Activated CD4-positive, alpha-beta T cell treated with anti-CD3 and anti-CD28 coated beads, Interleukin-2, amount 10 ng/mL, durations not matched to agents 7 days and 5 days (primary cell): ENCODE results near the gene HSD17B4. TPM values are rescaled to one million over a fixed set of nuclear protein-coding genes. Genes with fewer than 3 reads are reported as not detected.
A peak's percentile ranks its signal among the peaks of the same experiment; 100 is the strongest.
"Not testable (repeated sequence)": the region's sequence is repeated elsewhere in the genome, so short reads cannot be mapped to it uniquely, and the experiment has no call there.

ENCODE experiments used
- CTCF ChIA-PET: fragments of 350-600 bp; sonication (Branson Sonifier 250); formaldehyde crosslinking; loops from one replicate; lab custom pipeline; 2021; ENCODE audit warnings: antibody characterized with exemption; lab: Charles Lee
- POLR2A ChIA-PET: fragments of 350-600 bp; sonication (Branson Sonifier 250); formaldehyde crosslinking; loops from one replicate; lab custom pipeline; 2021; ENCODE audit warnings: antibody characterized with exemption; lab: Charles Lee
- DNase-seq: peaks from one replicate; pipeline ENCODE4 v3.0.0-alpha.2; 2020
- H3K27ac Mint-ChIP-seq: one replicate; pipeline ENCODE4 v1.8.0; 2021; ENCODE audit warnings: mild to moderate bottlenecking, moderate library complexity, mixed read lengths
- H3K27me3 Mint-ChIP-seq: one replicate; pipeline ENCODE4 v1.8.0; 2021; ENCODE audit warnings: mixed read lengths
- H3K36me3 Mint-ChIP-seq: one replicate; pipeline ENCODE4 v1.8.0; 2021; ENCODE audit warnings: low read depth, mixed read lengths
- H3K4me1 Mint-ChIP-seq: one replicate; pipeline ENCODE4 v1.8.0; 2021; ENCODE audit warnings: mixed read lengths
- H3K4me3 Mint-ChIP-seq: one replicate; pipeline ENCODE4 v1.8.0; 2021; ENCODE audit warnings: mild to moderate bottlenecking, moderate library complexity, mixed read lengths
- H3K9me3 Mint-ChIP-seq: one replicate; pipeline ENCODE4 v1.8.0; 2021; ENCODE audit warnings: mixed read lengths
- total RNA-seq, 2 experiments: library from RNA; stranded (reverse); gene quantifications; one replicate each; pipeline ENCODE4 v1.2.3, GENCODE V29; 2021

The HSD17B4 gene
- total RNA-seq, 2 experiments from 2014 or later = 56.0 to 62.4 TPM

DNA sequence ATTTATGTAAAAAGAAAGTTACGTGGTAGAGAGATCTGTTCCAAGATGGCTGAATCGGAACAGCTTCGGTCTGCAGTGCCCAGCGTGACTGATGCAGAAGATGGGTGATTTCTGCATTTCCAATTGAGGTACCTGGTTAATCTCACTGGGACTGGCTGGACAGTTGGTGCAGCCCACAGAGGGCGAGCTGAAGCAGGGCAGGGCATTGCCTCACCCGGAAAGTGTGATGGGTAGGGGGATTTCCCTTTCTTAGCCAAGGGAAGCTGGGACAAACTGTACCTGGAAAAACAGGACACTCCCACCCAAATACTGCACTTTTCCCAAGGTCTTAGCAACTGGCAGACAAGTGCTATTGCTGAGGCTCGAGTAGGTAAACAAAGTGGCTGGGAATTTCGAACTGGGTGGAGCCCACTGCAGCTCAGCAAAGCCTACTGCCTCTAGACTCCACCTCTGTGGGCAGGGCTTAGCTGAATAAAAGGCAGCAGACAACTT, 13.1 kb upstream of the HSD17B4 start:
- Mint-ChIP-seq H3K9me3 (no peaks in the 10 kb centered on the region), H3K4me1 (peaks cover 12% of the 10 kb centered on the region), H3K4me3 (peak overlapping the region; percentile 44), H3K36me3 (no peaks in the 10 kb centered on the region), H3K27me3 (peaks cover 37% of the 10 kb centered on the region), H3K27ac (no peak overlapping the region)
- no peak for DNase-seq
- ChIA-PET CTCF (interaction anchor here (1.1 to 2.7 kb wide), 2 partner anchors 9 to 451 kb away, joined by 4 to 7 read pairs; partner anchors contain the start of gene DTWD2), POLR2A (no interaction called here)

DNA sequence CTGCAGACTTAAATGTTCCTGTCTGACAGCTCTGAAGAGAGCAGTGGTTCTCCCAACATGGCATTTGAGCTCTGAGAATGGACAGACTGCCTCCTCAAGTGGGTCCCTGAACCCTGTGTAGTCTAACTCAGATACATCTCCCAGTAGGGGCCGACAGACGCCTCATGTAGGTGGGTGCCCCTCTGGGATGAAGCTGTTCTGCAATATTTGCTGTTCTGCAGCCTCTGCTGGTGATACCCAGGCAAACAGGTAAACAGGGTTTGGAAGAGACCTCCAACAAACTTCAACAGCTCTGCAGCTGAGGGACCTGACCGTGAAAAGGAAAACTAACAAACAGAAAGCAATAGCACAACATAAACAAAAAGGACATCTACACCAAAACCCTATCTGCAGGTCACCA, 12.7 kb upstream of the HSD17B4 start:
- CTCF ChIA-PET = interaction anchor here (1.1 to 2.7 kb wide), 2 partner anchors 9 to 452 kb away, joined by 4 to 7 read pairs; partner anchors contain the start of gene DTWD2
- DNase-seq, H3K9me3 Mint-ChIP-seq, POLR2A ChIA-PET, H3K4me3 Mint-ChIP-seq, H3K27ac Mint-ChIP-seq, H3K4me1 Mint-ChIP-seq, H3K36me3 Mint-ChIP-seq: not testable (repeated sequence)
- peaks cover 37% of the 10 kb centered on the region for H3K27me3 Mint-ChIP-seq

DNA sequence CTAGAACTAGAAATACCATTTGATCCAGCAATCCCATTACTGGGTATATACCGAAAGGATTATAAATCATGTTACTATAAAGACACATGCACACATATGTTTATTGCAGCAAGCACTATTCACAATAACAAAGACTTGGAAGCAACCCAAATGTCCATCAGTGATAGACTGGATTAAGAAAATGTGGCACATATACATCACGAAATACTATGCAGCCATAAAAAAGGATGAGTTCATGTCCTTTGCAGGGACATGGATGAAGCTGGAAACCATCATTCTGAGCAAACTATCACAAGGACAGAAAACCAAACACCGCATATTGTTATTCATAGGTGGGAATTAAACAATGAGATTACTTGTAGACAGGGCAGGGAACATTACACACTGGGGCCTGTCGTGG, 7.7 kb upstream of the HSD17B4 start:
- CTCF ChIA-PET, H3K9me3 Mint-ChIP-seq, DNase-seq, H3K4me1 Mint-ChIP-seq, H3K36me3 Mint-ChIP-seq, H3K4me3 Mint-ChIP-seq, POLR2A ChIA-PET, H3K27ac Mint-ChIP-seq: not testable (repeated sequence)
- peaks cover 26% of the 10 kb centered on the region for H3K27me3 Mint-ChIP-seq

DNA sequence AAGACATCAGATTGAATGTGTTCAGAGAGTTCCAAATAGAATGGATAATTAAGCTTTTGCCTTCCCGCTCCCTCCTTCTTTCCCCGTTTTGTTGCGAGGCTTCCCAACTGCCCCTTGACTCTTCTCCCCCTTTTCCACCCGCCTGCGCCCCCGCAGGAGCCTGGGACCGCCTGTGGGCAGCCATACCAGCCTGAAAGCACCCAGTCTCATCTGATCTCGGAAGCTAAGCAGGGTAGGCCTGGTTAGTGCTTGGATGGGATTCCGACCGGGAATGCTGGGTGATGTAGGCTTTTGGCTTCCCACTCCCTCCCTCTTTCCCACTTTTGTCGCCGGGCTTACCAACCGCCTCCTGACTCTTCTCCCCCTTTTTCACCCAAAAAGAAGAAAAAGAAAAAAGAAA, 6.8 kb upstream of the HSD17B4 start:
- POLR2A ChIA-PET = no interaction called here
- Mint-ChIP-seq H3K36me3 (no peaks in the 10 kb centered on the region), H3K27me3 (peaks cover 23% of the 10 kb centered on the region), H3K4me3 (no peak overlapping the region), H3K9me3 (peaks cover 2% of the 10 kb centered on the region), H3K4me1 (no peaks in the 10 kb centered on the region), H3K27ac (no peak overlapping the region)
- CTCF ChIA-PET = no interaction called here
- no peak for DNase-seq

DNA sequence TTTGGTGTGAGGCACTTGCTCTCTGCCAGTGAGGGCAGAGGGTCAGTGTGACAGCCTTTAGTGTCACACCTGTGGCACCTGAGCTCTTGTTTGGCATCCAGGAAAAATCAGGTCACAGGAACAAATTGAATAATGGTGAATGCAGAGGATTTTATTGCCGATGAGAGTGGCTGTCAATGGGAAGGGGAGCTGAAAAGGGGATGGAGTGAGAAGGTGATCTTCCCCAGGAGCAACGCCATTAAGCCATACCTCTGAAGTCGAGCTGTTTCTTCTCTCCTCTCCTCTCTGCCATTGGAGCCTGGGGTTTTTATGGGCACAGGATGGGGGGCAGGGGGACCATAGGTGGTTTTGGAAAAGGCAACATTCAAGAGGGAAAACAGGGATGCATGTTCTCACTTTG, 2.4 kb upstream of the HSD17B4 start:
- POLR2A ChIA-PET = no interaction called here
- Mint-ChIP-seq H3K36me3 (peaks cover 2% of the 10 kb centered on the region), H3K27ac (no peak overlapping the region), H3K4me1 (peaks cover 22% of the 10 kb centered on the region), H3K4me3 (no peak overlapping the region), H3K9me3 (peaks cover 5% of the 10 kb centered on the region), H3K27me3 (peaks cover 4% of the 10 kb centered on the region)
- no peak for DNase-seq
- CTCF ChIA-PET = no interaction called here

DNA sequence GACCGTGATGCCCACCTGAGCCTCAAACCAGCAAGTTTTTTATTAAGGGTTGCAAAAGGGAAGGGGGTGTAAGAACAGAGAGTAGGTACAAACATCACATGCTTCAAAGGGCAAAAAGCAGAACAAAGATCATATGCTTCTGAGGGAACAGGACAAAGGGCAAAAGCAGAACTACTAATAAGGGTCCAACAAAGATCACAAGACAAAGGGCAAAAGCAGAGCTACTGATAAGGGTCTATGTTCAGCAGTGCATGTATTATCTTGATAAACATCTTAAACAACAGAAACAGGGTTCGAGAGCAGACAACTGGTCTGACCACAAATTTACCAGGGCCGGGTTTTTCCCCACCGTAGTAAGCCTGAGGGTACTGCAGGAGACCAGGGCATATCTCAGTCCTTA, 1.7 kb upstream of the HSD17B4 start:
- peaks cover 22% of the 10 kb centered on the region for H3K4me1 Mint-ChIP-seq
- DNase-seq, H3K4me3 Mint-ChIP-seq, POLR2A ChIA-PET, H3K9me3 Mint-ChIP-seq, H3K36me3 Mint-ChIP-seq, H3K27me3 Mint-ChIP-seq, H3K27ac Mint-ChIP-seq: not testable (repeated sequence)
- CTCF ChIA-PET = interaction anchor here (2.4 kb wide), 1 partner anchor 463 kb away, joined by 9 read pairs; the partner anchor contains the start of gene DTWD2

DNA sequence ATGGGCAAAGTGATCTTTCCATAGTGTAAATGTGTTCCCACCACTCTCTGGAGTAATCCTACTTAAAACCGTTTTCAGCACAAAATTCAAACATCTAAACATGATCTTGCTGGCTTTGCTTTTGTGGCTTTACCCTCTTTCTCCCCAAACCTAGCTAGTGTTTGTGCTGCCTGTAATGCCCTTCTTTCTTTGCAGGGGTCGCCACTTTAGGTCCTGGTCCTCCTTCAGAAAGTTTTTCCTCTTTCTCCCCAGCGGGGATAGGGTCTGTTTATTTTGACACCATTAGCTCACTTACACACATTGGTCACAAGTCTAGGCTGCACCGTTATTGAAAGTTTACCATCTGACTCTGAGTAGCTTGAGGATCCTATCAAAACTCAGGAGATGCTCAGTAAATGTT, 736 bp upstream of the HSD17B4 start:
- H3K4me1 Mint-ChIP-seq = peaks cover 22% of the 10 kb centered on the region

DNA sequence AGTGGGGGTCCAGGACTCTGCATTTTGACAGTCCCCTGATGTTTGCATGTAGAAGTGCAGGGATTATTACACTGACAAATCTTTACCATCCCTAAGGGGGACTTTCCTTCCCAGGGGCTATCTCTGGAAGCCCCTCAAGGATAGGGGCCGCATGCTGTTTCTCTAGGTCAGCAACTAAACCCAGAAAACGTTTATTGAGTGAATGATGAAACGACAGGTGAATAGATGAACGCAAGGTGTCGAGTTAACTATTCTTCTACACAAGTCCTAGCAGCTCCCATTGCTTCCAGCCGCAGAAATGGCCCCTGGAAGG, 281 bp upstream of the HSD17B4 start:
- DNase-seq = no peak
- H3K4me1 Mint-ChIP-seq = peaks cover 22% of the 10 kb centered on the region
- peak overlapping the region; percentile 92 for H3K4me3 Mint-ChIP-seq
- CTCF ChIA-PET = interaction anchor here (1.7 to 2.6 kb wide), 3 partner anchors 10 to 464 kb away, joined by 5 to 9 read pairs (median 7); partner anchors contain the start of gene DTWD2
- no peaks in the 10 kb centered on the region for H3K27me3 Mint-ChIP-seq
- POLR2A ChIA-PET = no interaction called here
- H3K36me3 Mint-ChIP-seq = peaks cover 6% of the 10 kb centered on the region
- peak overlapping the region; percentile 87 for H3K27ac Mint-ChIP-seq
- peaks cover 5% of the 10 kb centered on the region for H3K9me3 Mint-ChIP-seq

More for the DNA sequence above, 736 bp upstream of the HSD17B4 start:
- ChIA-PET CTCF (interaction anchor here (1.7 to 2.6 kb wide), 3 partner anchors 11 to 463 kb away, joined by 5 to 9 read pairs (median 7); partner anchors contain the start of gene DTWD2), POLR2A (no interaction called here)
- no peak for DNase-seq
- H3K9me3 Mint-ChIP-seq = peaks cover 5% of the 10 kb centered on the region
- no peaks in the 10 kb centered on the region for H3K27me3 Mint-ChIP-seq
- peaks cover 2% of the 10 kb centered on the region for H3K36me3 Mint-ChIP-seq
- no peak overlapping the region for H3K27ac Mint-ChIP-seq
- peak overlapping the region; percentile 92 for H3K4me3 Mint-ChIP-seq

DNA sequence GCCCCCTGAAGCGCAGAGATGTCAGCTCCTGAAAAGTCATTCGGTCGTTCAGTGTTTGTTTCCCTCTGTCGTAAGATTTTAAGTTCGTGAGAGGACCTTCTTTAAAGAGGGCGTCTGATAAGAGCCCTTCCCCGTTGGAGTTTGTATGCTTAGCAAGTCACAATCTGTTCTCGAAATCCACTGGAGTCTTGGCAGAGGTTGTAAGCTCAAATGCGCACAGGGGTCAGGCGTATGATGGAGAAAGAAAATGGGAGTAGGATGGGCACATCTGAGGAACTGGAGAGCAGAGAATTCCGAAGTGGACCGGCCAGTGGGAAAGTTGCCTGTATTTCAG, 710 bp downstream of the HSD17B4 start:
- Mint-ChIP-seq H3K4me3 (peak overlapping the region; percentile 92), H3K36me3 (peaks cover 11% of the 10 kb centered on the region), H3K27ac (peak overlapping the region; percentile 87), H3K9me3 (peaks cover 5% of the 10 kb centered on the region), H3K4me1 (peaks cover 24% of the 10 kb centered on the region), H3K27me3 (no peaks in the 10 kb centered on the region)
- no peak for DNase-seq
- ChIA-PET CTCF (interaction anchor here (1.7 to 2.6 kb wide), 3 partner anchors 9 to 465 kb away, joined by 5 to 9 read pairs (median 7); partner anchors contain the start of gene DTWD2), POLR2A (no interaction called here)

DNA sequence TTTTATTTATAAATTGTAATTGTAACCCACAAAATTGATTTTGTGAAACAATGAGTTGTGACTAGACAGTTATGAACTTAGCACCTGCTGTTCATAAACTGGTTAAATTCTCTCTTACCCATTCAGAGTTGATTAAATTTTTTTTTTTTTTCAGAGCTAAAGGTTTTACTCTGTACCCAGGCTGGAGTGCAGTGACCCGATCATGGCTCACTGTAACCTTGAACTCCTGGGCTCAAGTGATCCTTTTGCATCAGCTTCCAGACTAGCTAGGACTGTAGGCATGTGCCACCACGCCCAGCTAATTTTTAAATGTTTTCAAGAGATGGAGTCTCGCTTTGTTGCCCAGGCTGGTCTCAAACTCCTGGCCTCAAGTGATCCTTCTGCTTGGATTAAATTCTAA, 1.9 kb downstream of the HSD17B4 start:
- H3K36me3 Mint-ChIP-seq = peaks cover 13% of the 10 kb centered on the region
- POLR2A ChIA-PET = no interaction called here
- no peak overlapping the region for H3K27ac Mint-ChIP-seq
- no peak for DNase-seq
- peaks cover 27% of the 10 kb centered on the region for H3K4me1 Mint-ChIP-seq
- H3K9me3 Mint-ChIP-seq = peaks cover 5% of the 10 kb centered on the region
- H3K4me3 Mint-ChIP-seq = no peak overlapping the region
- H3K27me3 Mint-ChIP-seq = no peaks in the 10 kb centered on the region
- CTCF ChIA-PET = interaction anchor here (0.9 kb wide), 1 partner anchor 466 kb away, joined by 3 read pairs; the partner anchor contains the start of gene DTWD2

DNA sequence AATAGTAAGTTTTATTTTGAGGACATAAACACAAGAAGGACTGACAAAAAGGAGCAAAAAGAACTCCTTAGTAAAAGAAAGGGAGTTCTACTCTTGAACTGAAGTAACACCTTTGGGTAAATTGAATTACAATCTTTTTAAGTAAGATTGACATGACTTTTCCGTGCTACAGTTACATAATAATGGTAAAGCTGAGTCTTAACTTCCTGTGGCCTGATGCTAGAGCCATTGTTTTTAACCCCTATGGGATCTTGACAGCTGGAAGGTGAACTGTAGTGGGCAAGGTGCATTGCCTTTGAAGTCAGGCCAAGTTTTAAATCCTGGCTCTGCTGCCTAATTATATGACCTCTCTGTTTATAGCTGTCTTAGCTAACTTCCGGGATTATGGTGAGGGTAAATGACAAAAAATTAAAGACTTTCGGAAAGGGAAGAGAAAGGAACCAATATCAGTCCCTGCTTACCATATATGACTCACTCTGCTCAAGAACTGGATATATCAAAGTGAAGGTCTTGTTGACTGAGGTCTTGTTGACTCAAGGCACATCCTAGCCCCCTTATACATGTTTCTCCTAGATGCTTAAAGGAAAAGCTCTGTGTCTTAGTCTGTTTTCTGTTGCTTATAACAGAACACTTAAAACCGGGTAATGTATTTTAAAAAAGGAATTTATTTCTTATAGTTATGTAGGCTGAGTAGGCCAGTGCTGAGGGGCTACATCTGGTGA, 6.8 kb downstream of the HSD17B4 start:
- POLR2A ChIA-PET = no interaction called here
- H3K9me3 Mint-ChIP-seq = no peaks in the 10 kb centered on the region
- CTCF ChIA-PET = interaction anchor here (0.6 to 1.8 kb wide), 3 partner anchors 12 to 471 kb away, joined by 3 to 4 read pairs (median 3); partner anchors contain the start of gene DTWD2
- H3K27ac Mint-ChIP-seq = no peak overlapping the region
- peaks cover 6% of the 10 kb centered on the region for H3K4me1 Mint-ChIP-seq
- H3K36me3 Mint-ChIP-seq = peaks cover 13% of the 10 kb centered on the region
- H3K4me3 Mint-ChIP-seq = no peak overlapping the region
- no peak for DNase-seq
- H3K27me3 Mint-ChIP-seq = no peaks in the 10 kb centered on the region

DNA sequence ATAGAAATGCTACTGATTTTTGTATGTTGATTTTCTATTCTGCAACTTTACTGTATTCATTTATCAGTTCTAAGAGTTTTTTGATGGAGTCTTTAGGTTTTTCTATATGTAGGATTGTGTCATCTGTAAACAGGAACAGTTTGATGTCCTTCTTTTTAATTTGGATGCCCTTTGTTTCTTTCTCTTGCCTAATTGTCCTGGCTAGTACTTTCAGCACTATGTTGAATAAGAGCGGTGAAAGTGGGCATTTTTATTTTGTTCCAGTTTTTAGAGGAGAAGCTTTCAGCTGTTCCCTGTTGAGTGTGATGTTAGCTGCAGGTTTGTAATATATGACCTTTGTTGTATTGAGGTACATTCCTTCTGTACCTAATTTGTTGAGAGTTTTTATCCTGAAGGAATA, 13.3 kb downstream of the HSD17B4 start:
- no peak overlapping the region for H3K27ac Mint-ChIP-seq
- POLR2A ChIA-PET = no interaction called here

DNA sequence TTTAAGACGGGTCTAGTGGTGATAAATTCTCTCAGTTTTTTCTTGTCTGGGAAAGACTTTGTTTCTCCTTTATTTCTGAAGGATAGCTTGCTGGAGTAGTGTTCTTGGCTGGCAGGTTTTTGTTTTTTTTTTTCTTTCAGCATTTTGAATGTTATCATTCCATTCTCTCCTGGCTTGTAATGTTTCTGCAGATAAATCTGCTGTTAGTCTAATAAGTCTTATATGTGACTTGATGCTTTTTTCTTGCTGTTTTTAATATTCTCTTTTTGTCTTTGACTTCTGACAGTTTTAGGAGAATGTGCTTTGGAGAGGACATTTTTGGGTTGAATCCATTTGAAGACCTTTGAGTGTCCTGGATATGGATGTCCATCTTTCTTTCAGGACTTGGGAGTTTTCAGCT, 16.0 kb downstream of the HSD17B4 start:
- no peaks in the 10 kb centered on the region for H3K4me1 Mint-ChIP-seq
- peaks cover 42% of the 10 kb centered on the region for H3K36me3 Mint-ChIP-seq
- no peak for DNase-seq
- POLR2A ChIA-PET = no interaction called here
- CTCF ChIA-PET = no interaction called here
- no peak overlapping the region for H3K4me3 Mint-ChIP-seq
- H3K27me3 Mint-ChIP-seq = no peaks in the 10 kb centered on the region
- H3K9me3 Mint-ChIP-seq = peaks cover 27% of the 10 kb centered on the region
- H3K27ac Mint-ChIP-seq = no peak overlapping the region

More for the DNA sequence above, 13.3 kb downstream of the HSD17B4 start:
- no peak for DNase-seq
- no peaks in the 10 kb centered on the region for H3K27me3 Mint-ChIP-seq
- peaks cover 42% of the 10 kb centered on the region for H3K36me3 Mint-ChIP-seq
- no peaks in the 10 kb centered on the region for H3K4me1 Mint-ChIP-seq
- CTCF ChIA-PET = no interaction called here
- no peak overlapping the region for H3K4me3 Mint-ChIP-seq
- H3K9me3 Mint-ChIP-seq = peaks cover 27% of the 10 kb centered on the region
